ENCODE measurements around the gene CHRNA7.
A peak's percentile ranks its signal among the peaks of the same experiment; 100 is the strongest.

The CHRNA7 gene

DNA sequence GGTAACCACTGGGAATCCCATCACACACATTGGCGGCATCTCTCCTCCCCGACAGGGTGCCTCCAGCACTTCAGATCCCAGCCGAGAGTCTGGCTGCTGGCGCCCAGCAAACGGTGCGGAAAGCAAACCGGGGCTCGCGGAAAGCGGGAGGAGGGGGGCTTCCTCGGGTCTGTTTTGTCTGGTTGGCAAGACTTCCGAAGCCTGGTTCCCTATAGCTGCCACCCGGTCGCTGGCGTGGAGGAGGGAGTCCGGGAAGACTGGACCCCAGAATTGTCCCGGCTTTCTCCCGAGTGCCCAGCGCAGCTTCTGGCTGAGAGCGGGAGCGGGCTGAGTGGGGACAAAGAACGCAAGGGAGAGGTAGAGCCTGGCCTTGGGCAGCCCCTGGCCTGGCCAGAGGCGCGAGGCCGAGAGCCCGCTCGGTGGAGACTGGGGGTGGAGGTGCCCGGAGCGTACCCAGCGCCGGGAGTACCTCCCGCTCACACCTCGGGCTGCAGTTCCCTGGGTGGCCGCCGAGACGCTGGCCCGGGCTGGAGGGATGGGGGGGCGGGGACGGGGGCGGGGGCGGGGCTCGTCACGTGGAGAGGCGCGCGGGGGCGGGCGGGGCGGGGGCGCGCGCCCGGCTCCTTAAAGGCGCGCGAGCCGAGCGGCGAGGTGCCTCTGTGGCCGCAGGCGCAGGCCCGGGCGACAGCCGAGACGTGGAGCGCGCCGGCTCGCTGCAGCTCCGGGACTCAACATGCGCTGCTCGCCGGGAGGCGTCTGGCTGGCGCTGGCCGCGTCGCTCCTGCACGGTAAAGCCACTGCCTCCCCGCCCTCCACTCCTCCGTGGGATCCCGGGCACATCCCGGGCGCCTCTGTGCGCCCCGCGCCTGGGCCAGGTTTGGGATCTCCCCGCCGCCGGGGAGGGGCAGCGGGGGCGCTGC, at the start of gene CHRNA7:
TSS of gene CHRNA7 (plus strand) at position 654 of the 920 bp plus-strand sequence. CDS start at position 734, 80 bp downstream.
- no peak for TF ChIP-seq JUND (IDR thresholded peaks at IDR 0.05; ENCODE audit: low read depth)
- peak; percentile 65 to 81 for DNase-seq (ENCODE audit: low read depth in 1 of 2, low spot score in 1 of 2)
- in situ Hi-C loops (cut with HindIII; ENCODE audit: low pct_unique_long_range_greater_than_20kb, low sequenced_read_pairs) = no loop called here

GRCh38 chr15:31985607-31986006, 44.7 kb upstream of the CHRNA7 start:
- no peak for DNase-seq (ENCODE audit: low read depth in 1 of 2, low spot score in 1 of 2)
- in situ Hi-C loops (cut with HindIII; ENCODE audit: low pct_unique_long_range_greater_than_20kb, low sequenced_read_pairs) = no loop called here
- TF ChIP-seq JUND (IDR thresholded peaks at IDR 0.05; ENCODE audit: low read depth) = no peak

DNA sequence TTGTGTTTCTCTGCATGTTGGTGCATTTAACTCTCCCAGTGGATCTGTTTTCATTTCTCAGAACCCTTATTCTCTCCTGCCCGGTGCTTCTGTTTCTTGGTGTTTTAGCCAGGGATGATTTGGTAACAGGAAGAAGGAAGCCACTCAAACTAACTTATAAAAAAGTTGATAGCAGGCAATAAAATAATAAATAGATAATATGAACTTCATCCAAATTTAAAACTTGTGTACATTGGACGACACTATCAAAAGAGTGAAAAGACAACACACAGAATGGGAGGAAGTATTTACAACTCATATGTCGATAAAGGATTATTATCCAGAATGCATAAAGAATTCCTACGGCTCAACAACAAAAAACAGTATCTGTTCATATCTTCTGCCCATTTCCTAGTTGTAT, 37.3 kb upstream of the CHRNA7 start:
- in situ Hi-C loops (cut with HindIII; ENCODE audit: low pct_unique_long_range_greater_than_20kb, low sequenced_read_pairs) = no loop called here
- no peak for TF ChIP-seq JUND (IDR thresholded peaks at IDR 0.05; ENCODE audit: low read depth)
- DNase-seq (ENCODE audit: low read depth in 1 of 2, low spot score in 1 of 2) = no peak

- no peak for DNase-seq (ENCODE audit: low read depth in 1 of 2, low spot score in 1 of 2)
- TF ChIP-seq JUND (IDR thresholded peaks at IDR 0.05; ENCODE audit: low read depth) = no peak
- in situ Hi-C loops (cut with HindIII; ENCODE audit: low pct_unique_long_range_greater_than_20kb, low sequenced_read_pairs) = no loop called here
These were observed 32.6 kb upstream of the CHRNA7 start for GRCh38 chr15:31997711-31998110.

DNA sequence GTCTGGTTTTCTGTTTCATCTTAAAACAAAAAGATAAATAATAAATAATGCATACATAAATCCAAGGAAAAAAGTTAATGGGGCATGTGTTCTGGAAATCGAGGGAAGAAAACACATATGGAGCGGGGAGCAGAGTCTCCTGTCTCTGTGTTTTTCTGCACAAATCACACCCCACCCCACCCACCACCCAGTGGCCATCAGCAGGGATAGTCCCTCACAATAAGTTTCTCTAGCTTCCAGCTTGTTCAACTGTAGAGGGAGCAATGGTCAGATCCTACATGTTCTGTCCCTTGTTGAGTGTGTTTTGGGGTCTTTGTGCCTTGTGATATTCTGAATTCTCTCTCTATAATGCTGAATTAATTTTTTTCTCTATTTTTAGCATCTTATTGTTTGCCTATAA, 26.8 kb upstream of the CHRNA7 start:
- no peak for DNase-seq (ENCODE audit: low read depth in 1 of 2, low spot score in 1 of 2)
- TF ChIP-seq JUND (IDR thresholded peaks at IDR 0.05; ENCODE audit: low read depth) = no peak
- in situ Hi-C loops (cut with HindIII; ENCODE audit: low pct_unique_long_range_greater_than_20kb, low sequenced_read_pairs) = no loop called here

DNA sequence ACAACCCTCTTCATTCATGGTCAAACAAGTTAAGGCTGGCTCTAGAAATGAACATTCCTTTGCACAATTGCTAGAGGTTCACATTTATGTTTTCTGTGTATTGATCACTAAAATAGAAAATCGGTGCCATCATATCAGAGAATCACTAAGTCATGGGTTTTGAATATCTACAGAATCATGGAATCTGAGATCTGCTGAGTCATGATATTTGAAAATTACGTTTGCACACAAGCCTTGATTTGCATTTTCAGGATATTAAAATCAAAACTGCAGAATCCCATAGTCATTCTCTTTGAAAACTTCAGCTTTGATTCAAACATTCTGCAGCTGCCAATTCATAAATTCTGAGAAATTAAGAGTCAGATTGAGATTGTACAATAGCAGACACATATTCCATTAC, 26.1 kb upstream of the CHRNA7 start:
- in situ Hi-C loops (cut with HindIII; ENCODE audit: low pct_unique_long_range_greater_than_20kb, low sequenced_read_pairs) = no loop called here
- DNase-seq (ENCODE audit: low read depth in 1 of 2, low spot score in 1 of 2) = no peak
- TF ChIP-seq JUND (IDR thresholded peaks at IDR 0.05; ENCODE audit: low read depth) = no peak

GRCh38 chr15:32007355-32007960, 22.9 kb upstream of the CHRNA7 start:
- in situ Hi-C loops (cut with HindIII; ENCODE audit: low pct_unique_long_range_greater_than_20kb, low sequenced_read_pairs) = no loop called here
- TF ChIP-seq JUND (IDR thresholded peaks at IDR 0.05; ENCODE audit: low read depth) = no peak
- no peak for DNase-seq (ENCODE audit: low read depth in 1 of 2, low spot score in 1 of 2)

- in situ Hi-C loops (cut with HindIII; ENCODE audit: low pct_unique_long_range_greater_than_20kb, low sequenced_read_pairs) = no loop called here
- DNase-seq (ENCODE audit: low read depth in 1 of 2, low spot score in 1 of 2) = no peak
- TF ChIP-seq JUND (IDR thresholded peaks at IDR 0.05; ENCODE audit: low read depth) = no peak
These were observed 15.4 kb upstream of the CHRNA7 start for GRCh38 chr15:32014953-32015352.

- no peak for DNase-seq (ENCODE audit: low read depth in 1 of 2, low spot score in 1 of 2)
- in situ Hi-C loops (cut with HindIII; ENCODE audit: low pct_unique_long_range_greater_than_20kb, low sequenced_read_pairs) = no loop called here
- TF ChIP-seq JUND (IDR thresholded peaks at IDR 0.05; ENCODE audit: low read depth) = no peak
These were observed 10.2 kb upstream of the CHRNA7 start for GRCh38 chr15:32020156-32020555.

DNA sequence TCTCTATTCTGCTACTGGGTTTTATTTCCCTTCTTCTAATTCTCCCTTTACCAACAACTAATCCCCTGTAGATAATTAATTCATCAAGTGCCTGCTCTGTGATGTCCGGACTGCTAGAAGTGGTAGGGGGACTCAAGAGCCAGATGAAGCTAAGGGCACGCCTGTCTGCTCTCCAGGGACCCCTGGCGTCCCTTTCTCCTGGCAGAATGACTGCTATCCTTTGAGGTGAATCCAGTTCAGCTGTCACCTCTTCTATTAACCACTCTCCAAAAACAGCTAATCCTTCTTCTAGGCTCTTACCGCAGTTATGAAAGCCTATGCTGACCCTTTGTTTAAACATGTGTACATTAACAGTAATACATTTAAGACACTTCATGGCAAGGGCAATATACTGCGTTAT, 1.4 kb upstream of the CHRNA7 start:
- in situ Hi-C loops (cut with HindIII; ENCODE audit: low pct_unique_long_range_greater_than_20kb, low sequenced_read_pairs) = no loop called here
- no peak for DNase-seq (ENCODE audit: low read depth in 1 of 2, low spot score in 1 of 2)
- TF ChIP-seq JUND (IDR thresholded peaks at IDR 0.05; ENCODE audit: low read depth) = no peak

DNA sequence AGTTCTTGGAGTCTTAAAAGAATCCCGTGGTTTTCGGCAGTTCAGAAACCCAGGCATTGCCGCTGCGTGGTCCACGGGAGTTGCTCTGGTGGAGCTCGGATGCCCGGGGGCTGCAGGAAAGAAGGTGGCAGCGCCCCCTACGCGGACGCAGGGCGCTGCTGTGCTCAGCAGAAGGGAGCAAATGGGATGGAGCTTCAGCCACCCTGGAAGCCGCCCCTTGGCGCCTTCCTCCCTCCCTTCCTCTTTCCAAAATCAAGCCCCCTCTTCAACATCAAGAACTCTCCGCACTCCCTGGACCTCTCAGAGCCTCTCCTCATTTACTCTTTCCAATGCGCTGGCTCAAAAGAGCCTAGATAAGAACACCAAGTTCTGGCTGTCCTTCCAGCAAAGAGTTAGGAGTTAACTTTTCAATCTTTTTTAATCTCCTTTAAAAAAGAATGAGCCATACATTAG, 880 bp upstream of the CHRNA7 start:
- in situ Hi-C loops (cut with HindIII; ENCODE audit: low pct_unique_long_range_greater_than_20kb, low sequenced_read_pairs) = no loop called here
- no peak for TF ChIP-seq JUND (IDR thresholded peaks at IDR 0.05; ENCODE audit: low read depth)

GRCh38 chr15:32030795-32031194, 480 bp downstream of the CHRNA7 start:
- no peak for TF ChIP-seq JUND (IDR thresholded peaks at IDR 0.05; ENCODE audit: low read depth)
- peak in 1 of 2 experiments; percentile 7 for DNase-seq (ENCODE audit: low read depth in 1 of 2, low spot score in 1 of 2)
- in situ Hi-C loops (cut with HindIII; ENCODE audit: low pct_unique_long_range_greater_than_20kb, low sequenced_read_pairs) = no loop called here

More for the DNA sequence above, 880 bp upstream of the CHRNA7 start:
- peak in 1 of 2 experiments; percentile 27 for DNase-seq (ENCODE audit: low read depth in 1 of 2, low spot score in 1 of 2)
